ENCODE measurements around the gene EPB41L5. TPM values are rescaled to one million over a fixed set of nuclear protein-coding genes. Genes with fewer than 3 reads are reported as not detected.
"Not testable (repeated sequence)": the region's sequence is repeated elsewhere in the genome, so short reads cannot be mapped to it uniquely, and the experiment has no call there.

The EPB41L5 gene
- total RNA-seq, 3 donors from 2014 or later: 24.8 to 57.8 (median 42.3) TPM

GRCh38 chr2:120020554-120020953 lies 7.7 kb downstream of the EPB41L5 start:
- no peaks in the 10 kb centered on the region for H3K27me3 ChIP-seq
- H3K27ac ChIP-seq: no peak overlapping the region
- no peak overlapping the region for H3K4me3 ChIP-seq
- no peaks in the 10 kb centered on the region for H3K4me1 ChIP-seq
- DNase-seq (ENCODE audit: low spot score in 2 of 2): no peak
- TF ChIP-seq POLR2A (IDR thresholded peaks at IDR 0.05): no peak
- TF ChIP-seq POLR2AphosphoS5 (IDR thresholded peaks at IDR 0.05): no peak
- TF ChIP-seq CTCF (IDR thresholded peaks at IDR 0.05): no peak
- H3K36me3 ChIP-seq: no peaks in the 10 kb centered on the region
- intact Hi-C loops (cut with DNase I; ENCODE audit: low total_unique reads): no loop called here
- peaks cover 0 to 3% of the 10 kb centered on the region in 2 donors for H3K9me3 ChIP-seq

GRCh38 chr2:120022505-120022904 lies 9.6 kb downstream of the EPB41L5 start:
- DNase-seq (ENCODE audit: low spot score in 2 of 2); H3K4me1 ChIP-seq: not testable (repeated sequence)

GRCh38 chr2:120026890-120027289 lies 14.0 kb downstream of the EPB41L5 start:
- intact Hi-C loops (cut with DNase I; ENCODE audit: low total_unique reads): no loop called here
- Histone ChIP-seq H3K27ac (no peak overlapping the region), H3K27me3 (no peaks in the 10 kb centered on the region), H3K36me3 (no peaks in the 10 kb centered on the region), H3K4me1 (no peaks in the 10 kb centered on the region), H3K4me3 (no peak overlapping the region), H3K9me3 (peaks cover 0 to 3% of the 10 kb centered on the region in 2 donors)
- DNase-seq (ENCODE audit: low spot score in 2 of 2): no peak
- no peak for TF ChIP-seq CTCF (IDR thresholded peaks at IDR 0.05)
- no peak for TF ChIP-seq POLR2A (IDR thresholded peaks at IDR 0.05)
- no peak for TF ChIP-seq POLR2AphosphoS5 (IDR thresholded peaks at IDR 0.05)

More at GRCh38 chr2:120022505-120022904, 9.6 kb downstream of the EPB41L5 start:
- intact Hi-C loops (cut with DNase I; ENCODE audit: low total_unique reads); H3K36me3 ChIP-seq; H3K27ac ChIP-seq; H3K9me3 ChIP-seq; H3K4me3 ChIP-seq; H3K27me3 ChIP-seq: not testable (repeated sequence)

GRCh38 chr2:120028795-120029194 lies 15.9 kb downstream of the EPB41L5 start:
- TF ChIP-seq POLR2AphosphoS5 (IDR thresholded peaks at IDR 0.05) (no peak), POLR2A (IDR thresholded peaks at IDR 0.05) (no peak), CTCF (IDR thresholded peaks at IDR 0.05) (no peak)
- Histone ChIP-seq H3K9me3 (no peaks in the 10 kb centered on the region), H3K4me3 (no peak overlapping the region), H3K4me1 (no peaks in the 10 kb centered on the region), H3K36me3 (no peaks in the 10 kb centered on the region), H3K27me3 (no peaks in the 10 kb centered on the region), H3K27ac (no peak overlapping the region)
- no peak for DNase-seq (ENCODE audit: low spot score in 2 of 2)
- intact Hi-C loops (cut with DNase I; ENCODE audit: low total_unique reads): no loop called here

- TF ChIP-seq CTCF (IDR thresholded peaks at IDR 0.05) (no peak), POLR2AphosphoS5 (IDR thresholded peaks at IDR 0.05) (no peak), POLR2A (IDR thresholded peaks at IDR 0.05) (no peak)
- intact Hi-C loops (cut with DNase I; ENCODE audit: low total_unique reads): no loop called here
- Histone ChIP-seq H3K27ac (no peak overlapping the region), H3K36me3 (no peaks in the 10 kb centered on the region), H3K4me1 (no peaks in the 10 kb centered on the region), H3K4me3 (no peak overlapping the region), H3K27me3 (no peaks in the 10 kb centered on the region), H3K9me3 (no peaks in the 10 kb centered on the region)
- no peak for DNase-seq (ENCODE audit: low spot score in 2 of 2)
These were observed 17.1 kb downstream of the EPB41L5 start for GRCh38 chr2:120029672-120030640.

All from breast epithelium (tissue), 4 donors.